HepG2 (cell line): ENCODE data around the gene ENO2. TPM values are rescaled to one million over a fixed set of nuclear protein-coding genes. Genes with fewer than 3 reads are reported as not detected.

Experiments used
- ARID2 ChIP-seq: sonication (generic); formaldehyde crosslinking; IDR thresholded peaks from 2 replicates; pipeline ENCODE4 v1.8.1; 2022; ENCODE audit warnings: mild to moderate bottlenecking, missing genetic modification reagents, borderline replicate concordance
- BCL6 ChIP-seq: IDR thresholded peaks from 2 replicates; pipeline ENCODE4 v1.6.1; 2016; ENCODE audit warnings: missing genetic modification reagents, missing compliant biosample characterization
- BRF2 ChIP-seq: sonication (generic); formaldehyde crosslinking; IDR thresholded peaks from 2 replicates; pipeline ENCODE4 v1.8.1; 2022; ENCODE audit warnings: mild to moderate bottlenecking, missing genetic modification reagents
- FUBP1 ChIP-seq: sonication (generic); formaldehyde crosslinking; IDR thresholded peaks from 2 replicates; pipeline ENCODE4 v1.5.1; 2020; ENCODE audit warnings: missing genetic modification reagents, mild to moderate bottlenecking, borderline replicate concordance
- GLI4 ChIP-seq: sonication (generic); formaldehyde crosslinking; IDR thresholded peaks from 2 replicates; pipeline ENCODE4 v1.5.1; 2020; ENCODE audit warnings: missing genetic modification reagents, mild to moderate bottlenecking, moderate library complexity, borderline replicate concordance
- HMG20A ChIP-seq: IDR thresholded peaks from 2 replicates; pipeline ENCODE4 v1.6.1; 2016; ENCODE audit warnings: borderline replicate concordance
- JUN ChIP-seq: sonication (generic); formaldehyde crosslinking; IDR thresholded peaks from 2 replicates; pipeline ENCODE4 v1.4.0; 2020; ENCODE audit warnings: mild to moderate bottlenecking, missing genetic modification reagents
- MBD4 ChIP-seq: IDR thresholded peaks from 2 replicates; pipeline ENCODE4 v1.6.1; 2012; ENCODE audit warnings: low read length, inconsistent platforms, borderline replicate concordance
- MTERF4 ChIP-seq: sonication (generic); formaldehyde crosslinking; IDR thresholded peaks from 2 replicates; pipeline ENCODE4 v1.8.0; 2023; ENCODE audit warnings: mild to moderate bottlenecking, missing genetic modification reagents
- RBFOX2 ChIP-seq: fragments of 200-400 bp; formaldehyde crosslinking; IDR thresholded peaks from 2 replicates; pipeline ENCODE4 v1.6.1; 2017; ENCODE audit warnings: low read depth, mild to moderate bottlenecking, low read length
- TERF1 ChIP-seq: sonication (generic); formaldehyde crosslinking; IDR thresholded peaks from 2 replicates; pipeline ENCODE4 v1.8.0; 2022; ENCODE audit warnings: mild to moderate bottlenecking, missing genetic modification reagents, moderate library complexity
- TFDP1 ChIP-seq: IDR thresholded peaks from 2 replicates; pipeline ENCODE4 v1.6.1; 2016; ENCODE audit warnings: missing compliant biosample characterization, missing genetic modification reagents, borderline replicate concordance
- ZBTB21 ChIP-seq: sonication (generic); formaldehyde crosslinking; IDR thresholded peaks from 2 replicates; pipeline ENCODE4 v1.4.0; 2020; ENCODE audit warnings: missing genetic modification reagents
- ZFP1 ChIP-seq: IDR thresholded peaks from 2 replicates; pipeline ENCODE4 v1.6.1; 2016
- ZFP90 ChIP-seq: sonication (generic); formaldehyde crosslinking; IDR thresholded peaks from 2 replicates; pipeline ENCODE4 v1.8.0; 2022; ENCODE audit warnings: missing genetic modification reagents, mild to moderate bottlenecking, inconsistent platforms, borderline replicate concordance
- ZFYVE20 ChIP-seq: sonication (generic); formaldehyde crosslinking; IDR thresholded peaks from 2 replicates; pipeline ENCODE4 v1.8.0; 2023; ENCODE audit warnings: low read depth, mild to moderate bottlenecking, moderate library complexity, missing genetic modification reagents, borderline replicate concordance
- ZNF225 ChIP-seq: sonication (generic); formaldehyde crosslinking; IDR thresholded peaks from 2 replicates; pipeline ENCODE4 v1.4.0; 2020; ENCODE audit warnings: mild to moderate bottlenecking, missing genetic modification reagents
- ZNF546 ChIP-seq: sonication (generic); formaldehyde crosslinking; conservative IDR thresholded peaks from 2 replicates; pipeline ENCODE4 v1.8.1; 2023; ENCODE audit warnings: mild to moderate bottlenecking, missing genetic modification reagents
- ZNF558 ChIP-seq: sonication (generic); formaldehyde crosslinking; IDR thresholded peaks from 2 replicates; pipeline ENCODE4 v1.9.0; 2022; ENCODE audit warnings: mild to moderate bottlenecking, missing genetic modification reagents, borderline replicate concordance
- ZNF577 ChIP-seq: sonication (generic); formaldehyde crosslinking; IDR thresholded peaks from 2 replicates; pipeline ENCODE4 v1.4.0; 2020; ENCODE audit warnings: mild to moderate bottlenecking, low read depth, missing genetic modification reagents, borderline replicate concordance
- ZNF607 ChIP-seq: sonication (generic); formaldehyde crosslinking; IDR thresholded peaks from 2 replicates; pipeline ENCODE4 v1.5.1; 2020; ENCODE audit warnings: missing genetic modification reagents, mild to moderate bottlenecking, borderline replicate concordance
- ZNF768 ChIP-seq: sonication (generic); formaldehyde crosslinking; IDR thresholded peaks from 2 replicates; pipeline ENCODE4 v1.4.0; 2020; ENCODE audit warnings: missing genetic modification reagents
- ZNF816 ChIP-seq: sonication (generic); formaldehyde crosslinking; IDR thresholded peaks from 2 replicates; pipeline ENCODE4 v1.8.0; 2022; ENCODE audit warnings: missing genetic modification reagents, mild to moderate bottlenecking, borderline replicate concordance
- polyA plus RNA-seq, 8 experiments: library from polyadenylated mRNA; depleted of rRNA in 3 of 8; stranded (reverse) in 7 of 8; unstranded in 1 of 8; fragments of >200 nt; fragmentation: Illumina TruSeq in 4 of 8; extraction: Trizol in 4 of 8; gene quantifications; 2 replicates each; pipeline versions ENCODE4 v1.2.1 to v1.2.3, GENCODE V29; 2011 to 2016; ENCODE audit warnings: low read depth in 4 of 8, missing spikeins in 1 of 8, mixed read lengths in 1 of 8; ENCODE audit not compliant: insufficient read depth in 1 of 8
- total RNA-seq, 5 experiments: library from RNA; depleted of rRNA; stranded (reverse); fragments of >200 nt; fragmentation: Illumina TruSeq; extraction: Trizol; gene quantifications; 2 replicates each; pipeline ENCODE4 v1.2.3, GENCODE V29; 2016; ENCODE audit warnings: low read depth in 1 of 5

ENO2 gene
- total and polyA plus RNA-seq, 2 of the 13 experiments (the other 11 are each of a cell fraction or from before 2014, with no cell fraction given): 19.3 to 136 TPM

GRCh38 chr12:6890789-6891645 lies 23.4 kb upstream of the ENO2 start (continued):
- TF ChIP-seq TERF1: no peak
- TF ChIP-seq ZNF558 (CRISPR knock-in tag): 0 out of 2 replicates have a peak, but pooled peaks have one; percentile 39
- no peak for TF ChIP-seq FUBP1 (CRISPR knock-in tag)
- TF ChIP-seq ZNF816: 0 out of 2 replicates have a peak, but pooled peaks have one; percentile 66
- TF ChIP-seq ZFP90 (CRISPR knock-in tag): peak; percentile 83; the same call in 1 of the 2 replicates
- TF ChIP-seq ZFYVE20 (CRISPR knock-in tag): no peak
- no peak for TF ChIP-seq JUN (CRISPR knock-in tag)
- TF ChIP-seq ZNF607 (CRISPR knock-in tag): peak; percentile 90; the same call in 1 of the 2 replicates
- TF ChIP-seq ARID2: no peak
- TF ChIP-seq RBFOX2: peak; percentile 85
- no peak for TF ChIP-seq ZFP1 (CRISPR knock-in tag)
- no peak for TF ChIP-seq ZBTB21 (CRISPR knock-in tag)
- TF ChIP-seq BCL6 (CRISPR knock-in tag): peak; percentile 31; the same call in 1 of the 2 replicates
- no peak for TF ChIP-seq ZNF225 (CRISPR knock-in tag)
- peak; percentile 90 for TF ChIP-seq TFDP1 (CRISPR knock-in tag)
- TF ChIP-seq ZNF768 (CRISPR knock-in tag): peak; percentile 53; the same call in 1 of the 2 replicates
- TF ChIP-seq MTERF4 (CRISPR knock-in tag): no peak
- TF ChIP-seq HMG20A (CRISPR knock-in tag): no peak
- no peak for TF ChIP-seq MBD4
- 0 out of 2 replicates have a peak, but pooled peaks have one; percentile 51 for TF ChIP-seq GLI4 (CRISPR knock-in tag)
- TF ChIP-seq BRF2 (CRISPR knock-in tag): no peak; the same call in 1 of the 2 replicates
- no peak for TF ChIP-seq ZNF577 (CRISPR knock-in tag)
- peak; percentile 80; the same call in 1 of the 2 replicates for TF ChIP-seq ZNF546
